PC-9 (cell line): ENCODE measurements around the gene PTPN13. TPM values are rescaled to one million over a fixed set of nuclear protein-coding genes. Genes with fewer than 3 reads are reported as not detected.

ENCODE experiments used
- BruUV-seq: library from RNA; stranded (reverse); fragments of 400-500 nt; replicated peaks from 2 replicates; lab custom pipeline; 2021; lab: Mats Ljungman, UMichigan
- CTCF ChIA-PET: fragments of 300-600 bp; sonication (Branson Sonifier 250); formaldehyde crosslinking; loops from one replicate; lab custom pipeline; 2022; ENCODE audit warnings: antibody characterized with exemption; lab: Charles Lee
- POLR2A ChIA-PET: fragments of 300-600 bp; sonication (Branson Sonifier 250); formaldehyde crosslinking; loops from one replicate; lab custom pipeline; 2022; ENCODE audit warnings: antibody characterized with exemption; ENCODE audit not compliant: unreplicated experiment; lab: Charles Lee
- DNase-seq, 2 experiments: peaks; one replicate each; pipeline versions ENCODE4 v3.0.0 to v3.0.0-alpha.2; 2015 to 2022; ENCODE audit warnings: mixed read lengths in 1 of 2
- H2AFZ ChIP-seq: fragments of 200-600 bp; sonication (generic); 2 replicates; pipeline ENCODE4 v1.8.1; 2017; ENCODE audit warnings: antibody characterized with exemption
- H3F3A ChIP-seq: fragments of 200-600 bp; sonication (generic); 2 replicates; pipeline ENCODE4 v1.8.1; 2017; ENCODE audit warnings: antibody characterized with exemption, mild to moderate bottlenecking, low read depth; ENCODE audit not compliant: insufficient read depth
- H3K27ac ChIP-seq: fragments of 200-600 bp; sonication (generic); 2 replicates; pipeline ENCODE4 v1.6.1; 2016; ENCODE audit warnings: mixed run types
- H3K27me3 ChIP-seq: fragments of 200-600 bp; sonication (generic); 2 replicates; pipeline ENCODE4 v1.6.1; 2016; ENCODE audit warnings: low read depth, mixed run types; ENCODE audit not compliant: insufficient read depth
- H3K36me3 ChIP-seq: fragments of 200-600 bp; sonication (generic); 2 replicates; pipeline ENCODE4 v1.6.1; 2016; ENCODE audit warnings: low read depth, mixed run types
- H3K4me1 ChIP-seq: fragments of 200-600 bp; sonication (generic); replicated peaks from 2 replicates; pipeline ENCODE4 v1.6.1; 2016; ENCODE audit warnings: mixed run types; ENCODE audit not compliant: insufficient read depth
- H3K4me2 ChIP-seq: fragments of 200-600 bp; sonication (generic); 2 replicates; pipeline ENCODE4 v1.6.1; 2017; ENCODE audit warnings: mixed run types
- H3K4me3 ChIP-seq: fragments of 200-600 bp; sonication (generic); 2 replicates; pipeline ENCODE4 v1.6.1; 2016; ENCODE audit warnings: mixed run types
- H3K79me2 ChIP-seq: fragments of 200-600 bp; sonication (generic); 2 replicates; pipeline ENCODE4 v1.6.1; 2017; ENCODE audit warnings: low read depth, mixed run types
- H3K9me2 ChIP-seq: fragments of 200-600 bp; sonication (generic); 2 replicates; pipeline ENCODE4 v1.8.1; 2017; ENCODE audit warnings: mild to moderate bottlenecking; ENCODE audit not compliant: insufficient read depth
- H3K9me3 ChIP-seq: fragments of 200-600 bp; sonication (generic); 2 replicates; pipeline ENCODE4 v1.8.1; 2016; ENCODE audit warnings: low read depth; ENCODE audit not compliant: insufficient read depth
- H4K20me1 ChIP-seq: fragments of 200-600 bp; sonication (generic); 2 replicates; pipeline ENCODE4 v1.8.1; 2017; ENCODE audit not compliant: insufficient read depth
- EZH2 ChIP-seq: fragments of 200-600 bp; sonication (generic); IDR thresholded peaks from 2 replicates; pipeline ENCODE4 v1.8.0; 2017; ENCODE audit warnings: antibody characterized with exemption, low read depth
- intact Hi-C: fragments of 100-400 bp; cut with micrococcal nuclease; formaldehyde crosslinking; loops from one replicate; pipeline ENCODE4 v1.10.0; 2022; ENCODE audit not compliant: unreplicated experiment
- total RNA-seq: library from RNA; stranded (reverse); gene quantifications from 2 replicates; pipeline ENCODE4 v1.2.3, GENCODE V29; 2021
- TF ChIP-seq, protein P1 (sequence below): fragments of 200-600 bp; sonication (generic); conservative IDR thresholded peaks from 2 replicates; pipeline ENCODE4 v1.6.1; 2017; ENCODE audit warnings: mixed run types, antibody characterized with exemption, mild to moderate bottlenecking, moderate library complexity

Gene PTPN13
- total RNA-seq, 1 experiment from 2014 or later = 6.9 TPM

DNA sequence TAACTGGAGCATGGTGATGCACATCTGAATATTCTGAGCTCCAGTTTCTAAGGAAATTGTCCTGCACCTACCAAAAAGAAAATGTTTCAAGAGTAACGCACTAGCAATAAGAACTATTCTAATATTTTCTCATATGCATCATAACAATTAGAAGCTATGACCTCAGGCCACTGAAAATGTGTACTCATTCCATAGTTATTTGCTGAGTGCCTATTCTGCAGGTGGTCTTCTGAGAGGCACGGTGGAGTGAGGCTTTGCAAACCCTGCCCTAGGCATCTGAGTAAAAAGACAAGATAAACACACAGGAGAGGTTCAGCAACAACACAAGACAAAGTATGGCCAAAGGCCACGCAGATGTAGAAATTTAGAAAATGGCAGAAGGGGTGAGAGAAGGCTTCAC, 231.4 kb downstream of the PTPN13 start:
- H3F3A ChIP-seq = peaks cover 9% of the 10 kb centered on the region
- TF ChIP-seq EZH2 = no peak
- TF ChIP-seq, protein P1, sequence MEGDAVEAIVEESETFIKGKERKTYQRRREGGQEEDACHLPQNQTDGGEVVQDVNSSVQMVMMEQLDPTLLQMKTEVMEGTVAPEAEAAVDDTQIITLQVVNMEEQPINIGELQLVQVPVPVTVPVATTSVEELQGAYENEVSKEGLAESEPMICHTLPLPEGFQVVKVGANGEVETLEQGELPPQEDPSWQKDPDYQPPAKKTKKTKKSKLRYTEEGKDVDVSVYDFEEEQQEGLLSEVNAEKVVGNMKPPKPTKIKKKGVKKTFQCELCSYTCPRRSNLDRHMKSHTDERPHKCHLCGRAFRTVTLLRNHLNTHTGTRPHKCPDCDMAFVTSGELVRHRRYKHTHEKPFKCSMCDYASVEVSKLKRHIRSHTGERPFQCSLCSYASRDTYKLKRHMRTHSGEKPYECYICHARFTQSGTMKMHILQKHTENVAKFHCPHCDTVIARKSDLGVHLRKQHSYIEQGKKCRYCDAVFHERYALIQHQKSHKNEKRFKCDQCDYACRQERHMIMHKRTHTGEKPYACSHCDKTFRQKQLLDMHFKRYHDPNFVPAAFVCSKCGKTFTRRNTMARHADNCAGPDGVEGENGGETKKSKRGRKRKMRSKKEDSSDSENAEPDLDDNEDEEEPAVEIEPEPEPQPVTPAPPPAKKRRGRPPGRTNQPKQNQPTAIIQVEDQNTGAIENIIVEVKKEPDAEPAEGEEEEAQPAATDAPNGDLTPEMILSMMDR = no peak
- no peaks in the 10 kb centered on the region for H3K36me3 ChIP-seq
- no peak for DNase-seq
- H3K4me1 ChIP-seq = peaks cover 14% of the 10 kb centered on the region
- no peaks in the 10 kb centered on the region for H4K20me1 ChIP-seq
- no peak overlapping the region for H3K4me2 ChIP-seq
- no peak overlapping the region for H3K27ac ChIP-seq
- ChIA-PET CTCF (no interaction called here), POLR2A (no interaction called here)
- no peak overlapping the region for H3K4me3 ChIP-seq
- no peaks in the 10 kb centered on the region for H3K27me3 ChIP-seq
- BruUV-seq = no TSS peak
- H3K79me2 ChIP-seq = no peaks in the 10 kb centered on the region
- H3K9me2 ChIP-seq = no peaks in the 10 kb centered on the region
- intact Hi-C loops = no loop called here
- H2AFZ ChIP-seq = no peak overlapping the region
- H3K9me3 ChIP-seq = no peaks in the 10 kb centered on the region

DNA sequence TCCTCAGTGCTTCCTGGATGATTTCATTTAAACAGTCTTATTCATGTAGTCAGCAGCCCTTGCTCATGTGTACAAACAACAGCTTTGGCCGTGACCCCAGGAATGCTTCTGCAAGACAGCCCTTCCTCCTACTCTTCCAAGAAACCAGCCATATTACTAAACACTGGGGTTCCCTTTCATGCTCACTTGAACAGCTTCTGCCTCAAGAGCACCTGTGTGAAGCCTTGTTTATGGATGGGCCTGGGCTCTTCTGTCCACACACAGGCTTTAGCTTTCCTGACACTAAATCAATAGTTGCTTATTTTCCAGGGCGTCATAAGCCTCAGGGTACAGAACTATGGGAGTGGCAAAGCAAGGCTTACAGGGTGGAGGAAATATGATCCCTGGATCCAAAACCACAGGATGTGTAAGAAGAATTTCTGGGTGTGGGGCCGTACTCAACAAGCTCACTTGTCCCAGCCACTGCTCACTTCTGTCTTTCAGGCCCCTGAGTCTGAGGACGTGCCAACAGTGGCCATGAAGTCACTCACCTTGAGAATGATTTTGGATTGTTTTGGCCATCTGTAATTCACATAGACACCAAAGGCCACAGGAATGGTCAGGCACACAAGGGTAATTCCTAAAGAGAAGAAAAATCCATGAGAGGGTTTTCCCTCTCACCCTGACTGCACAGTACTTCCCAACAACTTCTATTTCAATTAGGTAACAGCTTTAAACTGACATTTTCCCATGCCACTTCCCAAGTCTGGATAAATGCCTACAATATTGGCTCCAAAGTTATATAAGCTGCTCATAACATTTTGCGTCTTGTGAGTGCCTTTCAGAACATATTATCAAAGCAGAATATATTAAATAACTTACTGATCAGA, 237.4 kb downstream of the PTPN13 start:
- peak; percentile 69 to 96 for DNase-seq
- Histone ChIP-seq H3K27ac (peak overlapping the region; percentile 90), H3F3A (peaks cover 23% of the 10 kb centered on the region), H3K9me2 (no peaks in the 10 kb centered on the region), H3K36me3 (no peaks in the 10 kb centered on the region), H3K27me3 (no peaks in the 10 kb centered on the region), H3K79me2 (no peaks in the 10 kb centered on the region), H4K20me1 (no peaks in the 10 kb centered on the region), H2AFZ (peak overlapping the region; percentile 44; the same call in 1 of the 2 replicates), H3K4me2 (peak overlapping the region; percentile 69), H3K4me1 (peaks cover 35% of the 10 kb centered on the region), H3K4me3 (peak overlapping the region; percentile 14; the same call in 1 of the 2 replicates), H3K9me3 (no peaks in the 10 kb centered on the region)
- intact Hi-C loops = no loop called here
- CTCF ChIA-PET = interaction anchor here (0.6 to 2.0 kb wide), 2 partner anchors 24 to 64 kb away, joined by 5 to 10 read pairs; no protein-coding TSS in a partner anchor
- BruUV-seq = no TSS peak
- TF ChIP-seq EZH2 = no peak
- TF ChIP-seq, protein P1 = no peak
- POLR2A ChIA-PET = interaction anchor here (0.7 kb wide), 1 partner anchor 867 kb away, joined by 6 read pairs; no protein-coding TSS in a partner anchor

DNA sequence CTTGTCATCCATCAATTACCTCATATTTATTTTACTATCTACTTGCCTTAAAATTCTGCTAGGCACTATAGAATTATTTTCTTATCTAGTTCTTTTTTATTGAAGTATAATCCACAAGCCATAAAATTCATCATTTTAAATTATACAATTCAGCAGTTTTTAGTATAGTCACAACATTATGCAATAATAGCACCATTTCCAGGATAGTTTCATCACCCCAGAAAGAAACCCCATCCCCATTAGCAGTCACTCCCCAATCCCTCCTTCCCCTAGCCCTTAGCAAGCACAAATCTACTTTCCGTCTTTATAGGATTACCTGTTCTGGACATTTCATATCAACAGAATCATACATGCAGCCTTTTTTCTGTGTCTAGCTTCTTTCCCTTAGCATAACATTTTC, 239.5 kb downstream of the PTPN13 start:
- no peak for TF ChIP-seq EZH2
- TF ChIP-seq, protein P1 = no peak
- no peak overlapping the region for H3K4me3 ChIP-seq
- no peaks in the 10 kb centered on the region for H4K20me1 ChIP-seq
- no peak overlapping the region for H3K27ac ChIP-seq
- BruUV-seq = no TSS peak
- H3K9me3 ChIP-seq = no peaks in the 10 kb centered on the region
- no peaks in the 10 kb centered on the region for H3K79me2 ChIP-seq
- POLR2A ChIA-PET = no interaction called here
- no peaks in the 10 kb centered on the region for H3K27me3 ChIP-seq
- CTCF ChIA-PET = no interaction called here
- no peaks in the 10 kb centered on the region for H3K9me2 ChIP-seq
- peaks cover 31% of the 10 kb centered on the region for H3K4me1 ChIP-seq
- H2AFZ ChIP-seq = no peak overlapping the region
- H3K36me3 ChIP-seq = no peaks in the 10 kb centered on the region
- H3K4me2 ChIP-seq = no peak overlapping the region
- intact Hi-C loops = no loop called here
- H3F3A ChIP-seq = peaks cover 23% of the 10 kb centered on the region
- DNase-seq = no peak
